Upper lobe of right lung (tissue), 1 donor: Measurements from ENCODE around the gene NXNL1. TPM values are rescaled to one million over a fixed set of nuclear protein-coding genes. Genes with fewer than 3 reads are reported as not detected.

Source experiments
- ATAC-seq: fragments of 200-7000 bp; cut with Tn5 transposase; one replicate; pipeline ENCODE4 v1.9.1; 2020; ENCODE audit warnings: mild to moderate bottlenecking, moderate library complexity
- DNase-seq: peaks from one replicate; pipeline ENCODE4 v3.0.0-alpha.2; 2020
- H3K27ac ChIP-seq: fragments of 200-600 bp; one replicate; pipeline ENCODE4 v1.8.0; 2022
- H3K27me3 ChIP-seq: fragments of 200-600 bp; one replicate; pipeline ENCODE4 v1.8.0; 2022; ENCODE audit warnings: mild to moderate bottlenecking
- H3K36me3 ChIP-seq: fragments of 200-600 bp; one replicate; pipeline ENCODE4 v1.8.0; 2022
- H3K4me1 ChIP-seq: fragments of 200-600 bp; one replicate; pipeline ENCODE4 v1.8.0; 2022
- H3K4me3 ChIP-seq: fragments of 200-600 bp; one replicate; pipeline ENCODE4 v1.8.0; 2022; ENCODE audit warnings: mild to moderate bottlenecking
- H3K9me3 ChIP-seq: fragments of 200-600 bp; one replicate; pipeline ENCODE4 v1.8.0; 2022
- intact Hi-C: fragments of 100-400 bp; cut with DNase I; formaldehyde crosslinking; loops from one replicate; pipeline ENCODE4 v1.11.0; 2022
- total RNA-seq: library from RNA; stranded (reverse); fragmentation: NEBNext Ultra II Directional; extraction: Animal tissue kit (Norgen Biotek cat#: 25700); gene quantifications from one replicate; pipeline ENCODE4 v1.2.1, GENCODE V29; 2021
- TF ChIP-seq, protein P1 (sequence below): fragments of 200-600 bp; IDR thresholded peaks from one replicate; pipeline ENCODE4 v1.8.0; 2022; ENCODE audit warnings: antibody characterized with exemption
- donor health status: DM: no; HTN: yes; CAD: no; lungs with severe emphysema.

NXNL1 gene
- total RNA-seq, 1 donor from 2014 or later, result not detected

DNA sequence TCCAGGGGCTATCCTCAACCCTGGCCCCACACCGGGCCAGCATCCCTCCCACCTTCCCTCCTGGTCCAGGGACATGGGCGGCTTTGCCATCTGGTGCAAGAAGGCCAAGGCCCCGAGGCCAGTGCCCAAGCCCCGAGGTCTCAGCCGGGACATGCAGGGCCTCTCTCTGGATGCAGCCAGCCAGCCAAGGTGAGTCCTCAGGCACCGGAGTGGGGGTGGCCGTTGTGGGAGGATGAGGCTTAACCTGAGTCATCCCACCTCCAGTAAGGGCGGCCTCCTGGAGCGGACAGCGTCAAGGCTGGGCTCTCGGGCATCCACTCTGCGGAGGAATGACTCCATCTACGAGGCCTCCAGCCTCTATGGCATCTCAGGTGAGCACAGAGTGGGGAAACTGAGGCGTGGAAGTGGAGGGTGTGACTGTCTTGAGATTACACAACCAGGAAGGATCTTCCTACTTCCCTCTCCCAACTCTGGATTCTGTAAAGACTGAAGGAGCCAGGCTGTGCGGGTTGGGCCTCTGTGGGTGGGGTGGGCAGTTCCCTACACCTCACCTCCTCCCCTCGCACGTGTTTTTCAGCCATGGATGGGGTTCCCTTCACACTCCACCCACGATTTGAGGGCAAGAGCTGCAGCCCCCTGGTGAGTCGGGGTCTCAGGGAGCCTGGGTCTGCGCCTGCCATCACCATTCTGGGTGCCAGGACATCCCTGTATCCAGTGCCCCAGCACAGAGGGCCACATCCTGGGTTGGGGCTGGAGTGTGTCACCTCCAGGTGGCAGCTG is 37.1 kb downstream of the NXNL1 start:
- Histone ChIP-seq H3K27ac (no peak overlapping the region), H3K36me3 (no peaks in the 10 kb centered on the region), H3K4me3 (no peak overlapping the region), H3K4me1 (peaks cover 12% of the 10 kb centered on the region), H3K9me3 (no peaks in the 10 kb centered on the region), H3K27me3 (no peaks in the 10 kb centered on the region)
- DNase-seq, result no peak
- intact Hi-C loops, result no loop called here
- TF ChIP-seq, protein P1, sequence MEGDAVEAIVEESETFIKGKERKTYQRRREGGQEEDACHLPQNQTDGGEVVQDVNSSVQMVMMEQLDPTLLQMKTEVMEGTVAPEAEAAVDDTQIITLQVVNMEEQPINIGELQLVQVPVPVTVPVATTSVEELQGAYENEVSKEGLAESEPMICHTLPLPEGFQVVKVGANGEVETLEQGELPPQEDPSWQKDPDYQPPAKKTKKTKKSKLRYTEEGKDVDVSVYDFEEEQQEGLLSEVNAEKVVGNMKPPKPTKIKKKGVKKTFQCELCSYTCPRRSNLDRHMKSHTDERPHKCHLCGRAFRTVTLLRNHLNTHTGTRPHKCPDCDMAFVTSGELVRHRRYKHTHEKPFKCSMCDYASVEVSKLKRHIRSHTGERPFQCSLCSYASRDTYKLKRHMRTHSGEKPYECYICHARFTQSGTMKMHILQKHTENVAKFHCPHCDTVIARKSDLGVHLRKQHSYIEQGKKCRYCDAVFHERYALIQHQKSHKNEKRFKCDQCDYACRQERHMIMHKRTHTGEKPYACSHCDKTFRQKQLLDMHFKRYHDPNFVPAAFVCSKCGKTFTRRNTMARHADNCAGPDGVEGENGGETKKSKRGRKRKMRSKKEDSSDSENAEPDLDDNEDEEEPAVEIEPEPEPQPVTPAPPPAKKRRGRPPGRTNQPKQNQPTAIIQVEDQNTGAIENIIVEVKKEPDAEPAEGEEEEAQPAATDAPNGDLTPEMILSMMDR, result no peak
- no peak for ATAC-seq

DNA sequence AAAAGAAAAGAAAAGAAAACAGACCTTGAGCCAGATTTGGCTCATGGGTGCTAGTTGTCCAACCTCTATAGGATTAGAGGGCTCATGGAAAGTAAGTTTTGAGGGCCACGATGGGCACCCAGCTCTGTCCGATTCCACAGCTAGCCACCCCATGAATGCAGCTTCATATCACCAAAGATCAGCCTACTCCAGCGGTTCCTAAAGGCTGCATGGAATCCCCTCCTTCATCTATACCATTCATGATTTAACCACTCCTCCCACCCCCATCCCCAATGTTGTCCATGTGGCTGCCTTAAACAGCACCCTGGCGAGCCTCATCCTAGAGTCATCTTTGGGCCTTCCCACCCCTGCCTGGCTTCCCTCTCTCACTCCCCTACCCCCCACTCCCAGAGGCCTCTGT is 38.8 kb downstream of the NXNL1 start:
- Histone ChIP-seq H3K27me3 (no peaks in the 10 kb centered on the region), H3K4me1 (peaks cover 13% of the 10 kb centered on the region), H3K27ac (no peak overlapping the region), H3K4me3 (no peak overlapping the region), H3K9me3 (no peaks in the 10 kb centered on the region), H3K36me3 (no peaks in the 10 kb centered on the region)
- intact Hi-C loops, result no loop called here
- ATAC-seq (no peak), DNase-seq (no peak)
- TF ChIP-seq, protein P1, result no peak

DNA sequence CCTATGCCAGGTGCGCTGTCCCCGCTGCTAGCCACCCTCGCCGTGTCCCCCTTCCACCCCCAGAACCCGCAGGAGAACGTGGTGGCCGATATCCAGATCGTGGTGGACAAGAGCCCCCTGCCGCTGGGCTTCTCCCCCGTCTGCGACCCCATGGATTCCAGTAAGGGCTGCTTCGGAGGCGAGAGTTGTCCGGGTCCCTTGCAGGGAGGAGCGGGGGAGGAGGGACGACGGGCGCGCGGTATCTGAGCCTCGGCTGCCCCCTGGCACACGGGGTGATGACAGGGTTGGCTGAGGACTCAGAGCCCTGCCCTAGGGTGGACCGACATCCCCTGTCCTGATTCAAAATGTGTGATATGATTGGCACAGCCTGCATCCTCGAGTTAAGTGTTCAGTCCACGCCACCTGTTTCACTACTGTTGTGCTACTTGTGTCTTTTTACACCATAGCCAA is 40.2 kb downstream of the NXNL1 start:
- peak overlapping the region; percentile 99 for H3K4me3 ChIP-seq
- H3K4me1 ChIP-seq, result peaks cover 13% of the 10 kb centered on the region
- H3K27ac ChIP-seq, result peak overlapping the region; percentile 77
- H3K9me3 ChIP-seq, result no peaks in the 10 kb centered on the region
- H3K36me3 ChIP-seq, result no peaks in the 10 kb centered on the region
- DNase-seq (peak; percentile 76), ATAC-seq (peak; percentile 49)
- no peaks in the 10 kb centered on the region for H3K27me3 ChIP-seq
- intact Hi-C loops, result no loop called here
- TF ChIP-seq, protein P1, result peak; percentile 21

DNA sequence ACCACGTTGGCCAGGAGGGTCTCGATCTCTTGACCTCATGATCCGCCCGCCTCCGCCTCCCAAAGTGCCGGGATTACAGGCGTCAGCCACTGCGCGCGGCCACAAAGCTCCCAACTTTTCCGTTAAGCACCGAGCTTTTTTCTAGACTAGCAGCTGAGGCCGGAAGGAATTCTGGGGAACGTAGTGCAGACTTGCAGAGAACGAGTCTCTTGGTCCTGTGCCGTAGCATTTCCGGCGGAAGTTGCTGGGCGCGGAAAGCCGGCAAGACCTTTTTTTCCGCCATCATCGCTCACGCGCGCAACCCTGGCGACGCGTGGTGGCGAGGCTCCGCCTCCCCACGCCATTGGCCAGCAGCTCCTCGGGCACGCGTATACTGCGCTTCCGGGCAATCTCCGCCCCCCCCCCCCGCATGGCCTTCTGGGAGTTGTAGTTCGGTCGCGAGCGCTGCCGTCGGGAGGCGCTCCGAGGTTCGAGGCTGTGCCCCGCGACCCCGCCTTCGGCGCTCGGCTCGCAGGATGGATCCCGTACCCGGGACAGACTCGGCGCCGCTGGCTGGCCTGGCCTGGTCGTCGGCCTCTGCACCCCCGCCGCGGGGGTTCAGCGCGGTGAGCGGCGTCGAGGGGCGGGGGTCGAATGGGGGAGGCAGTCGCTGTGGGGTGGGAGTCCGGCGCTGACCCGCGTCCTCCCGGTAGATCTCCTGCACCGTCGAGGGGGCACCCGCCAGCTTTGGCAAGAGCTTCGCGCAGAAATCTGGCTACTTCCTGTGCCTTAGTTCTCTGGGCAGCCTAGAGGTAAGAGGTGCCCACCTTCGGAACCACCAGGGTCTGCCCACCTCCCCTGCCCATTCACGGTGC is 40.9 kb downstream of the NXNL1 start, which contains the start of gene MVB12A:
MVB12A (plus strand) TSS at position 427 of the 854 bp plus-strand sequence; CDS start at position 516, 89 bp downstream.
- H3K4me3 ChIP-seq, result peak within 1 kb of the TSS; percentile 99
- intact Hi-C loops, result no loop called here
- H3K4me1 ChIP-seq, result peaks cover 13% of the 10 kb centered on the region
- ATAC-seq (peak; percentile 99), DNase-seq (peak; percentile 99)
- TF ChIP-seq, protein P1, result no peak
- H3K36me3 ChIP-seq, result no peaks in the 10 kb centered on the region
- H3K9me3 ChIP-seq, result no peaks in the 10 kb centered on the region
- H3K27me3 ChIP-seq, result no peaks in the 10 kb centered on the region
- peak within 1 kb of the TSS; percentile 77 for H3K27ac ChIP-seq

DNA sequence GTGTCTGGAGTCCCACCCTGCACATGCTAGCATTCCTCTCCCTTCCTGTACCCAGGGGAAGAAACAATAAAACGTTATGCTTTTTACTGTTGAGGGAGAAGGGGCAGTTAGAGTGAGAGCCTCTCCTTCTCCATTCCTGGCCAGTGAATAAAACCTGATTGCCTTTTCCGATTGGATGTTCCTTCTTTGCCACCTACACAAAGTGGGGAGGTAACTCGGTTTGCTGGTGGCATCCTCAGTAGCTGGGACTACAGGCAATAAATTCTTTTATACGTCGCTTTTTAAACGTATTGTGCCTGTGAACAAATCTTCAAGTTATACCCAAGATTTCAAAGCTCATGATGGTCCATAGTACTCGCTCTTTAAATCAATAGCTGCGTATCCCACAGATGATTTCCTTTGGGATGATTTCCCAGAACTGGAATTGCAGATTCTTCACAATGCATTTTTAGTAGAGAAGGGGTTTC is 41.5 kb downstream of the NXNL1 start:
- DNase-seq, result no peak
- Histone ChIP-seq H3K9me3 (no peaks in the 10 kb centered on the region), H3K27ac (peak overlapping the region; percentile 74), H3K4me1 (peaks cover 13% of the 10 kb centered on the region), H3K27me3 (no peaks in the 10 kb centered on the region), H3K36me3 (peaks cover 4% of the 10 kb centered on the region), H3K4me3 (peak overlapping the region; percentile 99)
- TF ChIP-seq, protein P1, result no peak
- ATAC-seq, result no peak
- intact Hi-C loops, result no loop called here
